Suprapubic skin (tissue), 4 donors: ENCODE measurements around the gene GYPC. TPM values are rescaled to one million over a fixed set of nuclear protein-coding genes. Genes with fewer than 3 reads are reported as not detected.

Source experiments
- DNase-seq, 2 donors: peaks; one replicate each; pipeline ENCODE4 v3.0.0-alpha.2; 2019; ENCODE audit warnings: low spot score in 2 of 2
- H3K27ac ChIP-seq: fragments of 200-600 bp; sonication (generic); one replicate; pipeline ENCODE4 v1.5.1; 2019
- H3K27me3 ChIP-seq: fragments of 200-600 bp; sonication (generic); one replicate; pipeline ENCODE4 v1.5.1; 2019
- H3K36me3 ChIP-seq: fragments of 200-600 bp; sonication (generic); one replicate; pipeline ENCODE4 v1.5.1; 2019
- H3K4me1 ChIP-seq: fragments of 200-600 bp; sonication (generic); one replicate; pipeline ENCODE4 v1.5.1; 2019
- H3K4me3 ChIP-seq: fragments of 200-600 bp; sonication (generic); one replicate; pipeline ENCODE4 v1.5.1; 2019; ENCODE audit warnings: mild to moderate bottlenecking
- H3K9me3 ChIP-seq: fragments of 200-600 bp; sonication (generic); one replicate; pipeline ENCODE4 v1.5.1; 2019
- CTCF ChIP-seq, 2 donors: fragments of 200-600 bp in 1 of 2; fragments of 450-650 bp in 1 of 2; sonication (generic) in 1 of 2; IDR thresholded peaks; one replicate each; pipeline ENCODE4 v1.5.1; 2016 to 2019; ENCODE audit warnings: antibody characterized with exemption in 2 of 2, mild to moderate bottlenecking in 1 of 2, moderate library complexity in 1 of 2
- EP300 ChIP-seq: sonication (generic); formaldehyde crosslinking; IDR thresholded peaks from one replicate; pipeline ENCODE4 v1.6.1; 2017; ENCODE audit warnings: antibody characterized with exemption
- POLR2A ChIP-seq, 2 donors: fragments of 450-650 bp; IDR thresholded peaks; one replicate each; pipeline ENCODE4 v1.6.1; 2017; ENCODE audit warnings: antibody characterized with exemption in 2 of 2, mild to moderate bottlenecking in 2 of 2, moderate library complexity in 2 of 2
- POLR2AphosphoS5 ChIP-seq, 3 donors: sonication (generic); formaldehyde crosslinking; IDR thresholded peaks; one replicate each; pipeline ENCODE4 v1.6.1; 2017; ENCODE audit warnings: antibody characterized with exemption in 3 of 3
- WGBS: methylation state at CpG from one replicate; pipeline ENCODE4 v1.1.5; 2018; 5-methylcytosine and 5-hydroxymethylcytosine counted together
- total RNA-seq, 4 donors: library from RNA; depleted of rRNA; stranded (reverse); fragments of >200 nt; gene quantifications; one replicate each; pipeline ENCODE4 v1.1.0, GENCODE V29; 2016

GYPC gene
- 10 to 100 TPM; 21.3 to 43.7 (median 32.1) TPM for total RNA-seq

GRCh38 chr2:126655500-126656430 lies at the start of gene GYPC:
TSS of gene GYPC (plus strand) at chr2:126656158. CDS start at chr2:126656264, 106 bp downstream.
- Histone ChIP-seq H3K27ac (peak within 1 kb of the TSS; percentile 95), H3K4me3 (peak within 1 kb of the TSS; percentile 72), H3K27me3 (no peaks in the 10 kb centered on the region), H3K36me3 (no peaks in the 10 kb centered on the region), H3K4me1 (peaks cover 45% of the 10 kb centered on the region), H3K9me3 (no peaks in the 10 kb centered on the region)
- peak; percentile 93 to 94 for DNase-seq
- WGBS = 13% methylated on average over 29 of the region's 51 CpGs
- peak; percentile 5 to 71 (median 70) for TF ChIP-seq POLR2AphosphoS5 (IDR thresholded peaks at IDR 0.05)
- TF ChIP-seq EP300 = no peak
- no peak for TF ChIP-seq CTCF (IDR thresholded peaks at IDR 0.05)
- peak in 1 of 2 donors; percentile 31 for TF ChIP-seq POLR2A (IDR thresholded peaks at IDR 0.05)

GRCh38 chr2:126614524-126615227 lies 41.3 kb upstream of the GYPC start:
- Histone ChIP-seq H3K27ac (no peak overlapping the region), H3K4me1 (no peaks in the 10 kb centered on the region), H3K9me3 (peaks cover 4% of the 10 kb centered on the region), H3K4me3 (no peak overlapping the region), H3K36me3 (no peaks in the 10 kb centered on the region), H3K27me3 (no peaks in the 10 kb centered on the region)
- 11% methylated on average over 1 of the region's 1 CpG for WGBS
- DNase-seq = no peak
- TF ChIP-seq POLR2A (IDR thresholded peaks at IDR 0.05) = no peak
- TF ChIP-seq POLR2AphosphoS5 (IDR thresholded peaks at IDR 0.05) = no peak
- no peak for TF ChIP-seq EP300
- TF ChIP-seq CTCF (IDR thresholded peaks at IDR 0.05) = no peak

GRCh38 chr2:126616606-126617069 lies 39.3 kb upstream of the GYPC start:
- TF ChIP-seq POLR2A (IDR thresholded peaks at IDR 0.05) (no peak), EP300 (no peak), CTCF (IDR thresholded peaks at IDR 0.05) (no peak), POLR2AphosphoS5 (IDR thresholded peaks at IDR 0.05) (no peak)
- DNase-seq = no peak
- H3K4me3 ChIP-seq = no peak overlapping the region
- no peaks in the 10 kb centered on the region for H3K27me3 ChIP-seq
- no peaks in the 10 kb centered on the region for H3K4me1 ChIP-seq
- no peaks in the 10 kb centered on the region for H3K36me3 ChIP-seq
- no peak overlapping the region for H3K27ac ChIP-seq
- 81% methylated on average over 6 of the region's 6 CpGs for WGBS
- no peaks in the 10 kb centered on the region for H3K9me3 ChIP-seq

DNA sequence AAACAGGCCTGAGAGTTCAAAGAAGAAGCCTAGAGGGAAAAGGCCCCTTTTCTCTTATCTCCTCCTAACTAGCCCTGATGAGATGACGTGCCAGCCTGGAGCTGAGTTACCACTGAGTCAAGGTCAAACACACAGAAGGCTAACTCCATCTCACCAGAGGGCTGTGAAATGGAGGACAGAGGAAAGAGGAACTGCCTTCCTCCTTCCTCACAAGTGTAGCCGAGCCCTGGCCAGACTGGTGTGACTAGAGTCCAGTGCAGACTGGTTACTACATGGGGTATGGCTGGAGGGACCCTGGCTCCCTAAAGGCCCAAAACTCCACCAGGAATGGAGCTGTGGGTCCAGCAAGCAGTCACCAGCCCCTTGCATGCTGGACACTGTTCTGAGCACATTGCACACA lies 35.7 kb upstream of the GYPC start:
- no peak for DNase-seq
- no peak overlapping the region for H3K4me3 ChIP-seq
- TF ChIP-seq POLR2A (IDR thresholded peaks at IDR 0.05) (no peak), CTCF (IDR thresholded peaks at IDR 0.05) (no peak), EP300 (no peak), POLR2AphosphoS5 (IDR thresholded peaks at IDR 0.05) (no peak)
- 95% methylated on average over 2 of the region's 2 CpGs for WGBS
- no peaks in the 10 kb centered on the region for H3K9me3 ChIP-seq
- no peaks in the 10 kb centered on the region for H3K36me3 ChIP-seq
- no peak overlapping the region for H3K27ac ChIP-seq
- no peaks in the 10 kb centered on the region for H3K4me1 ChIP-seq
- H3K27me3 ChIP-seq = no peaks in the 10 kb centered on the region

DNA sequence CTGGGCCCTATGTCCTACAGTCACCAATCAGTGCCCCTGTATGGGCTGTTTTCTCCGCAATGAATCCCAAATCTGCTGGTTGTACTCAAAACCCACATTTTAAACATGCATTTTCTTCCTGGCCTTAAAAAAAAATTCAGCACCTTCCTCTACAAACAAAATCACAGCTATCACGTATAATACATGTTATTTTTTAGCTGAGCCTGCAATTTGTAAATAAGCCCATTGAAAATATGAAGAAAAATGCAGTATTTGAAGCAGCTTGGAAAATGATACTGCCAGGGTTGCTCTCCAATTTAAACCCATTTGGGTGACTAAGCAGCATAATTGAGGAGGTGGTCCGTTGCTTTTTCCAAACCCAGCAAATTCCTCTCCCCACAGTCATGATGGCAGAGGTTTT lies 33.0 kb upstream of the GYPC start:
- TF ChIP-seq POLR2A (IDR thresholded peaks at IDR 0.05) (no peak), CTCF (IDR thresholded peaks at IDR 0.05) (no peak), EP300 (no peak), POLR2AphosphoS5 (IDR thresholded peaks at IDR 0.05) (no peak)
- Histone ChIP-seq H3K4me3 (no peak overlapping the region), H3K9me3 (no peaks in the 10 kb centered on the region), H3K27ac (no peak overlapping the region), H3K27me3 (no peaks in the 10 kb centered on the region), H3K4me1 (no peaks in the 10 kb centered on the region), H3K36me3 (no peaks in the 10 kb centered on the region)
- 82% methylated on average over 3 of the region's 3 CpGs for WGBS
- no peak for DNase-seq
